HG03439 (cell line): Measurements from ENCODE around the gene DNAJB1.

ENCODE experiments used
- ATAC-seq: cut with Tn5 transposase; IDR thresholded peaks from one replicate; pipeline ENCODE4 v1.9.1; 2021; ENCODE audit warnings: mild to moderate bottlenecking, moderate library complexity; ENCODE audit not compliant: unreplicated experiment

DNAJB1 gene

DNA sequence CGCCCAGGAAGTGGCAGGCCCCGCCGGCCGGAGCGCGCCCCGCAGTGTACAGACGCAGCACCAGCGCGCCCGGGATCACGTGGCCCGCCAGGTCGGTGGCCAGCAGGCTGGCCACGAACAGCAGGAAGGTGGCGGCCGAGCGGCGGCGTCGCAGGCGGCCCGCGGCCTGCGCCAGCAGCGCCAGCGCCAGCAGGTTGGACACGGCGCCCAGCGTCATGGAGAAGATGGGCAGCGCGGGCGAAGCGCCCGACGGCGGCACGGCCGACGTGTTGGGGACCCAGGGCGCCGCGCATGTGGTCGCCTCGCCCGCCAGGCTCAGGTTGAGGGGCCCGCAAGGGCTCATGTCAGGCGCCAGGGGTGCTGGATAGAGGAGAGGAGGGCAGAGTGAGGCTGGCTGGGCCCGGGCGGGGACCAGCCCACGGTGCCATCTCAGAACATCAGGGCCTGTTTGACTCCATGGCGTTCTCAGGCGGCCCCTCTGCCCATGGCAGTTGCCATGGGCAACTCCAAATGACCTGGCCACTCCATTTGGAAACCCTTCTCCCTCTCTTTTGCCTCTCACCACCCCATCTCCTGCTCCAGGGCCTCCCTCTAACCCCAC lies 44.1 kb downstream of the DNAJB1 start:
- no peak for ATAC-seq

DNA sequence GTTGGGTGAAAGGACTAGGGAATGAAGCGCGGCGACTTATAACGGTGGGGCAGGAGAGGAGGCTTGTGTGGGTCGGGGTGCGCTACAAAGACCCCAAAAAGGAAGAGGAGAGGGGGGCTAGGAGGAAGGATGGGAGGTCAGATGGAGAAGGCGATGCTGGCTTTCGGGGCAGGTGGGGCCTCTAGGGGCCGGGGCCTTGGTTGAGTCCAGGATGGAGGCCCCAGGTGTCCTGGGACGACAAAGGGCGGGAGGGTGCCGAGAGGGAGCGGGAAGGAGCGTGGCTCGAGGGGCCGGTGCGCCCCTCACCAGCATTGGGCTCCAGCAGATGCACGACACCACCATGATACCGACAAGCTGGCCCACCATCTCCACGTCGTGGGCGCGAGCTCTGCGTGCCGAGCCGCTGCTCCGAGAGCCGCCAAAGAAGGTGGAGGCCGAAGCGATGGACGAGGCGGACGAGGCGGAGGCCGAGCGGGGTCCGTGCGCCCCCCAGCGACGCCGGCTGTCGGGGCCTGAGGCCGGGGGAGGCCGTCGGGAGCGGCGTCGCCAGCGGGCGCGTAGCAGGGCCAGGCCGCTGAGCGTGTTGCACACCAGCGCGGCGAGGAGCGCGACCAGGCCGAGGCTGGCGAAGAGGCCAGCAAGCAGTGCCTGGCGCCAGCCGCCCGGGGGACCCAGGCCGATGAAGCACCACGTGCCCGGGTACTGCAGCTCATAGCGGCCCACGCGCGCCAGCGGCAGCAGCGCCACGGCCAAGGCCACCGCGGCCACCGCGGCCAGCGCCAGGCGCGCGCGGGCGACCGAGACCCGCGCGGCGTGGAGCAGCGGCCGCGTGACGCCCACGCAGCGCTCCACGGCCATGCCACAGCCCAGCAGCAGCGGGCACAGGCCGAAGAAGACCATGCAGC lies 44.9 kb downstream of the DNAJB1 start:
- no peak for ATAC-seq

DNA sequence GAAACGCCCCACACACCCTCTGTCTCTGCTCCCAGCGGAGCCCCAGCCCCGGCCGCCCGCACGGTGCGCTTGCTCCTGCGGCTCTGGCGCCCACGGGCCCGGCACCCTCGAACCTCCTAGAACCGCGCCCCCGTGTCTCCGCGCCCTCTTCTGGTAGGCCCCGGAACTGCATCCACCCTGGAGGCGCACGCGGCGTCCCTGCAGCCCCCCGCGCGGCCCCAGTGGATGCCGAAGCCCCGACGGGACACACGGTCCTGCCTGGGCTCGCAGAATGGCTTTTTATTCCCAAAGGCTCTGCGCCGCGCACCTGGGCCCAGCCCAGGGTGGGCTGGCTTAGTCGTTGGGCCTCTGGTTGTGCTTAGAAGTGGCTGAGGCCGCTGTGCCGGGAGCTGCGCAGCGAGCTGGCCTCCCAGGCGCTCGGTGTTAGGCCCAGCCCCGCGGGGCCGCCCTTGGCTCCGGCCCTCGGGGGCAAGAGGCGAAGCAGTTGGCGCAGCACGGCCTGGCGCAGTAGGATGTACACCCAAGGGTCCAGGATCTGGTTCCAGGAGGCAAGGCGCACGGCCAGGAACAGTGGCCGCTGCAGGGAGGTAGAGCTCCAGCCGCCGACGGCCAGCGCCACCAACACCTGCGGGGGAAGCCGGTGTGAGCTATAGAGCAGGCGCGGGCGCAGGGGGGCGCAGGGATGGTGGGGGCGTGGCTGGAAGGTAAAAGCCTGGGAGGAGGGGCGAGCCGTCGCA lies 45.8 kb downstream of the DNAJB1 start:
- ATAC-seq, result no peak

DNA sequence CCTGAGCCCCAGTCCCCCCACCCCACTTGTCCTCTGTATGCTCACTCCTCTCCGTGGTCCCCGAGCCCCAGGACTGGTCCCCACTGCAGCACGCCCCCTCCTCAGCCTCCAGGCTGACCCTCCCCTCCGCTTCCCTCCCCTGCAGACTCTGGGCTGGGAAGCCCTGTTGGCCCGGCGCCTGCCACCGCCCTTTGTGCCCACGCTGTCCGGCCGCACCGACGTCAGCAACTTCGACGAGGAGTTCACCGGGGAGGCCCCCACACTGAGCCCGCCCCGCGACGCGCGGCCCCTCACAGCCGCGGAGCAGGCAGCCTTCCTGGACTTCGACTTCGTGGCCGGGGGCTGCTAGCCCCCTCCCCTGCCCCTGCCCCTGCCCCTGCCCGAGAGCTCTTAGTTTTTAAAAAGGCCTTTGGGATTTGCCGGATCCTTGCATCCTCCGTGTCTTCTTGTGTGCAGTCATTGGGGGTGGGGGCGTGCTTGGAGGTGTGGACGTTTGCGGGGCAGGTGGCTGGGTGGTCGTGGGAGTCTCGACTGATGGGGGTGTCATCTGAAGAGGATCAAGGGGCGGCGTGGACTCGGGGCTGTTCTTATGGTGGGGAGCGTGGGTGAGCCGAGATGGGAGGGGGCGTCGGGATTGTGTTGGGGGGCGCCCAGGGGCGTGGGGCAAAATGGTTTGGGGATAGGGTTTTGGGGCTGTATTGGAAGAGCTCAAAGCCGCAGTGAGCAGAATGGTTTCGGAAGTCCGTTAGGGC lies 46.6 kb downstream of the DNAJB1 start:
- no peak for ATAC-seq

DNA sequence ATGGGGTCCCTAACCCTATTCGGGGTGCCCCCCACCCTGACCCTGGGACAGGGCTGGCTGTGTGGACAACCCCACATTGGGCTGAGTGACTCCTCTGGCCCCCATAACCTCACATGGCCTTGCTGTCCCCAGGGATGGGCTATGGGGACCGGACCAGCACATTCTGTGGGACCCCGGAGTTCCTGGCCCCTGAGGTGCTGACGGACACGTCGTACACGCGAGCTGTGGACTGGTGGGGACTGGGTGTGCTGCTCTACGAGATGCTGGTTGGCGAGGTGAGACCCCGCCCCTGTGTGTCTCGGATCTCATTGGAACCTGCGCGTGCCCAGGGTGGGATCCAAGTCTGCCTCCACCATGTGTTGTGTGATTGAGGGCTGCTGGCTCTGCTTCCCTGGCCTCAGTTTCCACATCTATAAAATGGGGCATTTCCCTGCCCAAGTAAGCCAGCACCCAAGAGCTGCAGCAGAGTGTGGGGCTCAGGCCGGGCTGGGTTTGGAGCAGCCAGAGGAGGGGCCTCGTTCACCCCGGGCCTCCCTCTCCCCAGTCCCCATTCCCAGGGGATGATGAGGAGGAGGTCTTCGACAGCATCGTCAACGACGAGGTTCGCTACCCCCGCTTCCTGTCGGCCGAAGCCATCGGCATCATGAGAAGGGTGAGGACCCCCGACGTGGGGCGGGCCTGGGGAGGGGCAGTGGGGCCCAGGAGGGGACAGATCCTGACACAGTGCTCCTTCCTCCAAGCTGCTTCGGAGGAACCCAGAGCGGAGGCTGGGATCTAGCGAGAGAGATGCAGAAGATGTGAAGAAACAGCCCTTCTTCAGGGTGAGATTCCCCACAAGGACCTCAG lies 47.9 kb downstream of the DNAJB1 start:
- no peak for ATAC-seq

DNA sequence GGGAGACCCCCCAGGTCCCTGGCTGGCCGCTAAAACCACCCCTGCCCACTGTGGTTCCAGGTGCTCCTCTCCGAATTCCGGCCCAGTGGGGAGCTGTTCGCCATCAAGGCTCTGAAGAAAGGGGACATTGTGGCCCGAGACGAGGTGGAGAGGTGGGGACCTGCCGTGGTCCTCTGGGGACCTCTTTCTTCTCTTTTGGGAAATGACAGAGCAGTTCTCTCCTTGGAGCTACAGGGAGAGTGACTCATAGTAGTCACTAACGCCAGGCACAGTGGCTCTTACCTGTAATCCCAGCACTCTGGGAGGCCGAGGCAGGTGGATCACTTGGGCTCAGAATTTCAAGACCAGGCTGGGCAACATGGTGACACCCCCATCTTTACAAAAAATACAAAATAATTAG lies 50.4 kb downstream of the DNAJB1 start:
- no peak for ATAC-seq

DNA sequence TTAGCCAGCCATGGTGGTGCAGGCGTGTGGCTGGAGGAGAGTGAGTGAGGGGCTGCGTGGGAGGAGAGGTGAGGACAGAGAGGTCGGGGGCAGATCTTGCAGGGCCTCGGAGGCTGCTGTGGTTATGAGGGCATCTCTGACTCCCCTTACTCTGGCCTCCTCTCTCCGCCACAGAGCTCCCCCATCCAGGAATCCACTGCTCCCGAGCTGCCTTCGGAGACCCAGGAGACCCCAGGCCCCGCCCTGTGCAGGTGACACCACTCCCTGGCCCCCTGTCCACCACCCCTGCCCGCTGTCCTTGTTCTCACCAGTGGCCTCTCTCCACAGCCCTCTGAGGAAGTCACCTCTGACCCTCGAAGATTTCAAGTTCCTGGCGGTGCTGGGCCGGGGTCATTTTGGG lies 50.8 kb downstream of the DNAJB1 start:
- ATAC-seq, result no peak
